ENCODE results near the gene MRPL36.

MRPL36 gene

DNA sequence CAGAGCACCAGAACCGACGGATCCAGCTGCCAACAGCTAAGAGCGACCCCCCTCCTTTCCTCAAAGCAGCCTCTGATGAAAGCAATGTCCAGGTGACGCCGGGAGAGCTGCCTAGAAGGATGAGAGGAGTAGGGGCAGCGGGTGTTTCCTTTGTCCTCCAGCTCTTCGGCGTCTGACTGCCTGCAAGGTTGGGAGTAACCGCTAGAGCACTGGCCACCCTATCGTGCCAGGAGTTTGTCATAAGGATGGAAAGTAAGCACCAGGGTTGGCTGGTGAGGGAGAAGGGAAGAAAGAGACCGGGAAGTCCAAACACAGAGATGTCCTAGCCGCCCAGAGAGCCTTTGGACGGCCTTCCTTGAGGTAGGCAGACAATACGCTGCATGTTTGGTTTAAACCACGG lies 10.8 kb downstream of the MRPL36 start:
- Histone ChIP-seq H3K36me3 (ENCODE audit: control insufficient read depth, insufficient read depth, low read length) (no peaks in the 10 kb centered on the region), H3K4me1 (ENCODE audit: control insufficient read depth, insufficient read depth, low read length) (no peaks in the 10 kb centered on the region), H3K9me3 (ENCODE audit: control insufficient read depth, low read length) (no peaks in the 10 kb centered on the region), H3K4me3 (ENCODE audit: insufficient read depth, low read depth, low read length) (no peak overlapping the region), H3K27me3 (ENCODE audit: control insufficient read depth, insufficient read depth, low read length, poor library complexity, severe bottlenecking) (no peaks in the 10 kb centered on the region), H3K27ac (ENCODE audit: insufficient read depth, low read depth, low read length, poor library complexity, severe bottlenecking) (no peak overlapping the region)
- WGBS, 2 experiments: 83 to 85% methylated on average over 15 of the region's 15 CpGs

DNA sequence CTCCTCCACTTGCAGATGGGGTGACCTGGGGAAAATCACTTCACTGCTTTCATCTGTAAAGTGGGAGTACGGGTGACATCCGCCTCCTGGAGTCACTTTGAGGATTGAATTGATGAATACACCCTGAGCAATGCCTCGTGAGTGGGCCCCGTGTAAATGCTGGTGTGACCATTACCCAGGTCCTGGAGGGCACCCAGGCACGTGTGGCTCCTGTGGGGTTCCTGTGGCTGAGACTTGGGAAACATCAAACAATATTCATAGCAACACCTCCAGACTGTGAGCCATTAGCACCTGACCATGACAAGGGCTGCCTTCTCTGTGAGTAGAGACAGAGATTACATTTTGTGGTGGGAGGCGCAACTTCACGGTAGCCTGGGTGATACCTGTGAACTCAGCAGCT lies 11.4 kb downstream of the MRPL36 start:
- Histone ChIP-seq H3K36me3 (ENCODE audit: control insufficient read depth, insufficient read depth, low read length) (no peaks in the 10 kb centered on the region), H3K9me3 (ENCODE audit: control insufficient read depth, low read length) (no peaks in the 10 kb centered on the region), H3K27ac (ENCODE audit: insufficient read depth, low read depth, low read length, poor library complexity, severe bottlenecking) (no peak overlapping the region), H3K27me3 (ENCODE audit: control insufficient read depth, insufficient read depth, low read length, poor library complexity, severe bottlenecking) (no peaks in the 10 kb centered on the region), H3K4me3 (ENCODE audit: insufficient read depth, low read depth, low read length) (no peak overlapping the region), H3K4me1 (ENCODE audit: control insufficient read depth, insufficient read depth, low read length) (no peaks in the 10 kb centered on the region)
- 95 to 97% methylated on average over 7 of the region's 7 CpGs for WGBS, 2 experiments

- 91% methylated on average over 12 of the region's 12 CpGs for whole genome bisulfite sequencing, 2 experiments
- Histone ChIP-seq H3K4me1 (ENCODE audit: control insufficient read depth, insufficient read depth, low read length) (no peaks in the 10 kb centered on the region), H3K27me3 (ENCODE audit: control insufficient read depth, insufficient read depth, low read length, poor library complexity, severe bottlenecking) (no peaks in the 10 kb centered on the region)
Observed at GRCh38 chr5:1787472-1788047, 12.1 kb downstream of the MRPL36 start.

DNA sequence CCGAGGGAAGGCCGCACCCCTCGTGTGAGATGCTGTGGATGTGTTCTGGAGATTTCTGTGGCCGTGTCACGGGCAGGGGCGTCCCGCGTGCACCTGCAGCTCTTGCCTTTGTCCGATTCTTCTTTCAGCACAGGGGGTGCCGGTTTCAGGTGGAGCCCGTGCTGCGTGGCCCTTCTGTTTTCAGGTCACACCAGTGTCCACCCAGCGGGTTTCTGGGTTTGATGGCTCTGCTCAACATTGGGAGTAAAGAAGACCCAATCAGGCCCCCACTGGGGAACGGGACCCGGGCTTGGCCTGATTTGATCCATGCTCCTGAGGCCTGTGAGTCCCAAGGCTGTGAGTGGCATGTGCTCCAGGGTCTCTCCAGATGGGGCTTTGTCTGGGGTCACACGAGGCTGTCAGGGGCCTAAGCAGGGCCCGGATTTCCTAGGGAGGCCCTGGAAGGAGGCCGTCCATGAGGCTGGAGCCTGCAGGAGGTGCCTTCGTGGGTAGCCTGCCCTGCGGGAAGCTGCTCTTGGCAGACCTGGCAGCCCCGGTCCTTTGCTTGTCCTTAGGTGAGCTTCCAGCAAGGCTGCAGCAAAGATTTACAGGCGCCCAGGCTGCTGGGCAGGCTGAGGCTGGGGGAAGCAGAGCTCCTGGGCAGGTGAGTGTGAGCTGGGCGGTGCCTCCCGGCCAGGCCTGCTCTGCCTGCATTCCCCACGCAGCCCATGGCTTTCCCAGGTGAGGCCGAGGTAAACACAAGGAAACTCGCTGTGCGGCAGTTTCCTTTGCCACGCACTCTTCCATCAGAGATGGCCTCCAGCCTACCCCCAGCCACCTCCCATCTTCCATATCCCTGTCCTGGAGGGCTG lies 12.8 kb downstream of the MRPL36 start:
- whole genome bisulfite sequencing, 2 experiments: 89 to 91% methylated on average over 29 of the region's 29 CpGs
- no peak overlapping the region for H3K4me3 ChIP-seq (ENCODE audit: insufficient read depth, low read depth, low read length)

More at GRCh38 chr5:1787472-1788047, 12.1 kb downstream of the MRPL36 start:
- no peaks in the 10 kb centered on the region for H3K36me3 ChIP-seq (ENCODE audit: control insufficient read depth, insufficient read depth, low read length)
- no peak overlapping the region for H3K4me3 ChIP-seq (ENCODE audit: insufficient read depth, low read depth, low read length)
- no peak overlapping the region for H3K27ac ChIP-seq (ENCODE audit: insufficient read depth, low read depth, low read length, poor library complexity, severe bottlenecking)
- no peaks in the 10 kb centered on the region for H3K9me3 ChIP-seq (ENCODE audit: control insufficient read depth, low read length)

DNA sequence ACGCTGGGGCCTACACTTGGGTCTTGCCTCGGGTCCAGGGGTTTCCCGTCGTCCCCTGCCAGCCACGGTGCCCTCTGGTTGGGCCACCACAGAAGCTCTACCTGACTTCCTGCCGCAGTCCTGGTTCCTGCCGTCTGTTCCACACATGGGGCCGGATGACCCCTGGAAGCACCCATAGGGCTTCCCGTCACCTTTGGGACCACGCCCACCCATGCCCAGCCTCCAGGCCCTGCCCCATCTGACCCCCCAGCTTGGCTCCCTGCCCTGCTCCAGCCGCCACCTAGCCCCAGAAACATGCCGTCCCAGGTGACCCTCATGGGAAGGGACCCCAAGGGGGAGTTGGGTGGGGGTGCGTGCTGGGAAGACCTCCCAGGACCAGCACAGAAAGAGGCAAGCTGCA lies 13.7 kb downstream of the MRPL36 start:
- H3K36me3 ChIP-seq (ENCODE audit: control insufficient read depth, insufficient read depth, low read length): no peaks in the 10 kb centered on the region
- no peaks in the 10 kb centered on the region for H3K27me3 ChIP-seq (ENCODE audit: control insufficient read depth, insufficient read depth, low read length, poor library complexity, severe bottlenecking)
- H3K27ac ChIP-seq (ENCODE audit: insufficient read depth, low read depth, low read length, poor library complexity, severe bottlenecking): no peak overlapping the region
- no peaks in the 10 kb centered on the region for H3K9me3 ChIP-seq (ENCODE audit: control insufficient read depth, low read length)
- no peaks in the 10 kb centered on the region for H3K4me1 ChIP-seq (ENCODE audit: control insufficient read depth, insufficient read depth, low read length)
- 94% methylated on average over 13 of the region's 13 CpGs for WGBS, 2 experiments
- no peak overlapping the region for H3K4me3 ChIP-seq (ENCODE audit: insufficient read depth, low read depth, low read length)

More for the DNA sequence above, 12.8 kb downstream of the MRPL36 start:
- no peaks in the 10 kb centered on the region for H3K27me3 ChIP-seq (ENCODE audit: control insufficient read depth, insufficient read depth, low read length, poor library complexity, severe bottlenecking)
- H3K36me3 ChIP-seq (ENCODE audit: control insufficient read depth, insufficient read depth, low read length): no peaks in the 10 kb centered on the region
- H3K4me1 ChIP-seq (ENCODE audit: control insufficient read depth, insufficient read depth, low read length): no peaks in the 10 kb centered on the region
- H3K27ac ChIP-seq (ENCODE audit: insufficient read depth, low read depth, low read length, poor library complexity, severe bottlenecking): no peak overlapping the region
- H3K9me3 ChIP-seq (ENCODE audit: control insufficient read depth, low read length): no peaks in the 10 kb centered on the region

- Histone ChIP-seq H3K4me1 (ENCODE audit: control insufficient read depth, insufficient read depth, low read length) (no peaks in the 10 kb centered on the region), H3K9me3 (ENCODE audit: control insufficient read depth, low read length) (no peaks in the 10 kb centered on the region)
- WGBS, 2 experiments: 89 to 93% methylated on average over 8 of the region's 8 CpGs
Observed at GRCh38 chr5:1785062-1785461, 14.6 kb downstream of the MRPL36 start.

DNA sequence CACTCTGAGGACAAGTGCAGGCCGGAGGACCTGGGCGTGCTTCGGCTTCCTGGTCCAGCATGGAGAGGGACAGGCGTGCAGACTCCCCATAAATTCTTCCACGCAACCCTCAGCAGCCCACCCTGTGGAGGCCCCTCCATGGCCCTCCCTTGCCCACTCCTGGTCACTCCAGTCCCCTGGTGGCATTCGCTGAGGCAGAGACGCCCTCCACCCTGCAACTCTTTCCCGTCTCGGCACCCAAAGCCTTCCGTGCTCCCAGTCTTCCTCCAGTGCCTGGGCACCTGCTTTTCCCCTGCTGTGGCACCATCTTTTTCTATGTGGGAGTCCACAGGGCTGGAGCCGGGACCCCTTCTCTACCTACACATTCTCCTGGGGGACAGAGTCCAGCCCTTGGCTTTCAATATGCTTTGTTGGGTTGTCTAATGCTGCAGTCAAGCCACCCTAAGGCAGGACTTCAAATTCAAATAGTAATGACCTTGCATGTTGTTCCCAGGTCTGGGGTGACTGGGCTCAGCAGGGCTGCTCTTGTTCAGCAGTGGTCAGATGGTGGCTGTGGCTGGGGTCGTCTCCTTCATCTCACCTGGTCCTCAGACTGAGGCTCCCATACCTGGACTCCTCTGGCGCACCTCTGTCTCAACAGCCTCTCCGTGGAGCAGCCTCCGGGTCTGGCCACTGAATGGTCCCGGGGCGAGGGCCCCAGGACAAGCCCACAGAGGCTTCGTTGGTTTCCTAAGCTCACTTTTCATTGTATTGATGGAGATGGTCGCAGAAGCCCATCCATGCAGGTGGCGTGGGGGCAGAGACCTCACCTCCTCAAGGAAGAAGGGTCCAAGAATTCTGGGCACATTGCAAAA lies 15.2 kb downstream of the MRPL36 start:
- 89% methylated on average over 20 of the region's 20 CpGs for WGBS, 2 experiments
- no peaks in the 10 kb centered on the region for H3K4me1 ChIP-seq (ENCODE audit: control insufficient read depth, insufficient read depth, low read length)
- no peak overlapping the region for H3K4me3 ChIP-seq (ENCODE audit: insufficient read depth, low read depth, low read length)
- no peaks in the 10 kb centered on the region for H3K9me3 ChIP-seq (ENCODE audit: control insufficient read depth, low read length)
- H3K36me3 ChIP-seq (ENCODE audit: control insufficient read depth, insufficient read depth, low read length): no peaks in the 10 kb centered on the region
- no peaks in the 10 kb centered on the region for H3K27me3 ChIP-seq (ENCODE audit: control insufficient read depth, insufficient read depth, low read length, poor library complexity, severe bottlenecking)
- H3K27ac ChIP-seq (ENCODE audit: insufficient read depth, low read depth, low read length, poor library complexity, severe bottlenecking): no peak overlapping the region

More at GRCh38 chr5:1785062-1785461, 14.6 kb downstream of the MRPL36 start:
- H3K27me3 ChIP-seq (ENCODE audit: control insufficient read depth, insufficient read depth, low read length, poor library complexity, severe bottlenecking): no peaks in the 10 kb centered on the region
- no peaks in the 10 kb centered on the region for H3K36me3 ChIP-seq (ENCODE audit: control insufficient read depth, insufficient read depth, low read length)
- H3K4me3 ChIP-seq (ENCODE audit: insufficient read depth, low read depth, low read length): no peak overlapping the region
- H3K27ac ChIP-seq (ENCODE audit: insufficient read depth, low read depth, low read length, poor library complexity, severe bottlenecking): no peak overlapping the region

- H3K36me3 ChIP-seq (ENCODE audit: control insufficient read depth, insufficient read depth, low read length): no peaks in the 10 kb centered on the region
- 95% methylated on average over 10 to 11 of the region's 11 CpGs for WGBS, 2 experiments
- H3K4me3 ChIP-seq (ENCODE audit: insufficient read depth, low read depth, low read length): no peak overlapping the region
- no peak overlapping the region for H3K27ac ChIP-seq (ENCODE audit: insufficient read depth, low read depth, low read length, poor library complexity, severe bottlenecking)
- no peaks in the 10 kb centered on the region for H3K9me3 ChIP-seq (ENCODE audit: control insufficient read depth, low read length)
- H3K4me1 ChIP-seq (ENCODE audit: control insufficient read depth, insufficient read depth, low read length): no peaks in the 10 kb centered on the region
- no peaks in the 10 kb centered on the region for H3K27me3 ChIP-seq (ENCODE audit: control insufficient read depth, insufficient read depth, low read length, poor library complexity, severe bottlenecking)
Observed at GRCh38 chr5:1783216-1783554, 16.5 kb downstream of the MRPL36 start.

DNA sequence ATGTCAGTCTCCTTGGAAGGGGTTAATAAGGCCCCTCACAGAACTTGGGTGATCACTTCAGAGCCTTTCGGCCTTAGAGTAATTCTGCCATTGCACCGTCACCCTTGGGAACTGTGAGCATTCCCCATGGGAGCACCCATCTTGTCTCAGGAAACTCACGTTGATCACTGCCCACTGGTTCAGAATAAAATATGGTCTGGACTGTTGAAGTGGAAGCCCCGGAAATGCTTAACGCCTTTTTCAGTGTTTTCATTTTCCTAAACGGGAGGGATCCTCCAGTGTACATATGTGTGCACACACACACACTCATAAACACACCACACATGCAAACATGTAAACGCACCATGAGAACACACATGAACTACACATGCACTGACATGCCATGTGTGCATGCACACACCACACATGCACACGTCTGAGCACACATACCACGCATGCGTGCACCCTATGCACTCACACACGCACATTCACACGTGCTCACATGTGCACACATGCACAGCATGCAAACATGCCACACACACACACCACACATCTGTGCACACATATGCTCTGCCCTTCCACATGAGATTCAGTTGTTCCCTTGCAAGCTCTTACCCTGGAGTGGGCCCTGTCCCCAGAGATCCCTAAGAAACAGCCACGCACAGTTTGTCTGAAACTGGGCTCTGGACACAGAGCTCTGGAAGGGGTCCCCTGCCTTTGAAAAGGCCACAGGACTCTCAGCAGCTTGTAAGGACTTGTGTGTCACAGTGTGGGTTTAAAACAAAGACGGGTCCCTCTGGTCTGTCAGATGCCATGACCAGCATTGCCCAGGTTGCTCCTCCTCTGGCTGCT lies 17.0 kb downstream of the MRPL36 start:
- WGBS, 2 experiments: 90 to 92% methylated on average over 14 of the region's 14 CpGs
- no peaks in the 10 kb centered on the region for H3K9me3 ChIP-seq (ENCODE audit: control insufficient read depth, low read length)
- H3K4me3 ChIP-seq (ENCODE audit: insufficient read depth, low read depth, low read length): no peak overlapping the region

More for the DNA sequence above, 17.0 kb downstream of the MRPL36 start:
- Histone ChIP-seq H3K36me3 (ENCODE audit: control insufficient read depth, insufficient read depth, low read length) (no peaks in the 10 kb centered on the region), H3K27ac (ENCODE audit: insufficient read depth, low read depth, low read length, poor library complexity, severe bottlenecking) (no peak overlapping the region), H3K27me3 (ENCODE audit: control insufficient read depth, insufficient read depth, low read length, poor library complexity, severe bottlenecking) (no peaks in the 10 kb centered on the region), H3K4me1 (ENCODE audit: control insufficient read depth, insufficient read depth, low read length) (no peaks in the 10 kb centered on the region)

Data from ectodermal cell (in vitro differentiated cells).